PC-3 (cell line): ENCODE measurements around the gene MRPS10. TPM values are rescaled to one million over a fixed set of nuclear protein-coding genes. Genes with fewer than 3 reads are reported as not detected.

Source experiments
- ATAC-seq: fragments of 200-7000 bp; cut with Tn5 transposase; 2 replicates; pipeline ENCODE4 v1.9.1; 2020; ENCODE audit warnings: mild to moderate bottlenecking, moderate library complexity
- BruUV-seq: library from RNA; stranded (reverse); fragments of 400-500 nt; replicated peaks from 2 replicates; lab custom pipeline; 2021; lab: Mats Ljungman, UMichigan
- CTCF ChIA-PET: fragments of 300-600 bp; sonication (Branson Sonifier 250); formaldehyde crosslinking; loops from one replicate; lab custom pipeline; 2022; ENCODE audit warnings: antibody characterized with exemption; lab: Charles Lee
- POLR2A ChIA-PET: fragments of 300-600 bp; sonication (Branson Sonifier 250); formaldehyde crosslinking; loops from one replicate; lab custom pipeline; 2022; ENCODE audit warnings: antibody characterized with exemption; ENCODE audit not compliant: unreplicated experiment; lab: Charles Lee
- DNase-seq: peaks from one replicate; pipeline ENCODE4 v3.0.0-alpha.2; 2015
- H2AFZ ChIP-seq: fragments of 300-600 bp; sonication (generic); 2 replicates; pipeline ENCODE4 v1.6.0; 2016; ENCODE audit warnings: antibody characterized with exemption, low read length
- H3F3A ChIP-seq: fragments of 300-600 bp; sonication (generic); one replicate; pipeline ENCODE4 v1.6.0; 2017; ENCODE audit warnings: antibody characterized with exemption, low read length, control low read depth, mild to moderate bottlenecking; ENCODE audit not compliant: unreplicated experiment
- H3K27ac ChIP-seq: fragments of 300-600 bp; sonication (generic); 2 replicates; pipeline ENCODE4 v1.5.1; 2016; ENCODE audit warnings: mild to moderate bottlenecking, low read length
- H3K27me3 ChIP-seq: fragments of 300-600 bp; sonication (generic); 2 replicates; pipeline ENCODE4 v1.6.1; 2016; ENCODE audit warnings: low read length, mixed read lengths
- H3K36me3 ChIP-seq: fragments of 300-600 bp; sonication (generic); 2 replicates; pipeline ENCODE4 v1.6.1; 2016; ENCODE audit warnings: low read depth, mixed run types, low read length, mixed read lengths
- H3K4me1 ChIP-seq: fragments of 300-600 bp; sonication (generic); 2 replicates; pipeline ENCODE4 v1.5.1; 2016; ENCODE audit warnings: low read length; ENCODE audit not compliant: insufficient read depth
- H3K4me2 ChIP-seq: fragments of 300-600 bp; sonication (generic); 2 replicates; pipeline ENCODE4 v1.6.0; 2016; ENCODE audit warnings: low read length
- H3K4me3 ChIP-seq: fragments of 300-600 bp; sonication (generic); 2 replicates; pipeline ENCODE4 v1.5.1; 2016; ENCODE audit warnings: mild to moderate bottlenecking, low read length, mixed read lengths
- H3K79me2 ChIP-seq: fragments of 300-600 bp; sonication (generic); 2 replicates; pipeline ENCODE4 v1.6.1; 2017; ENCODE audit warnings: low read length, mixed read lengths
- H3K9ac ChIP-seq: fragments of 300-600 bp; sonication (generic); 2 replicates; pipeline ENCODE4 v1.6.0; 2016; ENCODE audit warnings: mild to moderate bottlenecking, low read length
- H3K9me2 ChIP-seq: fragments of 300-600 bp; sonication (generic); replicated peaks from 2 replicates; pipeline ENCODE4 v1.6.1; 2016; ENCODE audit warnings: mixed run types, low read length, mixed read lengths
- H3K9me3 ChIP-seq: fragments of 300-600 bp; sonication (generic); 2 replicates; pipeline ENCODE4 v1.6.1; 2016; ENCODE audit warnings: low read length, mixed read lengths
- H4K20me1 ChIP-seq: fragments of 300-600 bp; sonication (generic); 2 replicates; pipeline ENCODE4 v1.6.1; 2016; ENCODE audit warnings: low read length, mixed read lengths
- CTCF ChIP-seq: fragments of 300-600 bp; sonication (generic); conservative IDR thresholded peaks from 2 replicates; pipeline ENCODE4 v1.5.1; 2017; ENCODE audit warnings: antibody characterized with exemption, low read depth, mild to moderate bottlenecking, low read length
- EZH2 ChIP-seq: fragments of 300-600 bp; sonication (generic); IDR thresholded peaks from one replicate; pipeline ENCODE4 v1.6.1; 2017; ENCODE audit warnings: antibody characterized with exemption, mild to moderate bottlenecking, low read length; ENCODE audit not compliant: unreplicated experiment
- EZH2phosphoT487 ChIP-seq: fragments of 300-600 bp; sonication (generic); IDR thresholded peaks from 2 replicates; pipeline ENCODE4 v1.6.1; 2018; ENCODE audit warnings: mild to moderate bottlenecking, antibody characterized with exemption, low read length, borderline replicate concordance
- intact Hi-C: fragments of 100-400 bp; cut with micrococcal nuclease; formaldehyde crosslinking; loops from 2 replicates; pipeline ENCODE4 v1.9.0; 2023
- total RNA-seq: library from RNA; depleted of rRNA; stranded (reverse); fragments of >200 nt; gene quantifications from 2 replicates; pipeline ENCODE4 v1.2.3, GENCODE V29; 2014

Gene MRPS10
- total RNA-seq, 1 experiment from 2014 or later = 82.1 TPM

- Histone ChIP-seq H3K79me2 (peaks cover 19% of the 10 kb centered on the region), H3K27ac (peak overlapping the region; percentile 98), H3K9me3 (no peaks in the 10 kb centered on the region), H3F3A (peaks cover 12% of the 10 kb centered on the region), H3K36me3 (peaks cover 13% of the 10 kb centered on the region), H3K9me2 (no peaks in the 10 kb centered on the region), H4K20me1 (no peaks in the 10 kb centered on the region), H3K4me1 (peaks cover 47% of the 10 kb centered on the region), H2AFZ (no peak overlapping the region), H3K4me2 (no peak overlapping the region), H3K27me3 (no peaks in the 10 kb centered on the region), H3K9ac (peak overlapping the region; percentile 5; the same call in 1 of the 2 replicates), H3K4me3 (no peak overlapping the region)
- ChIA-PET POLR2A (interaction anchor here (0.5 to 1.0 kb wide), 2 partner anchors 9 to 78 kb away, joined by 3 to 4 read pairs; no protein-coding TSS in a partner anchor), CTCF (interaction anchor here (0.6 to 1.0 kb wide), 6 partner anchors 9 to 1827 kb away, joined by 3 to 8 read pairs (median 3); no protein-coding TSS in a partner anchor)
- TF ChIP-seq EZH2phosphoT487 (no peak), CTCF (peak; percentile 88), EZH2 (no peak)
- intact Hi-C loops = loop anchor here (1.0 to 2.0 kb wide), 4 partner anchors 16 to 220 kb away; partner anchors contain the start of gene TRERF1
- BruUV-seq = no TSS peak
- DNase-seq (peak; percentile 66), ATAC-seq (no peak)
Observed at GRCh38 chr6:42230345-42231321, 13.0 kb upstream of the MRPS10 start.

GRCh38 chr6:42229506-42230119, 12.0 kb upstream of the MRPS10 start:
- no peak for ATAC-seq
- H3K4me1 ChIP-seq = peaks cover 58% of the 10 kb centered on the region
- intact Hi-C loops = loop anchor here (1.0 to 10.0 kb wide), 5 partner anchors 15 to 445 kb away; partner anchors contain the start of genes PRICKLE4, TOMM6 and TRERF1
- no peak for DNase-seq
- H3K27ac ChIP-seq = peak overlapping the region; percentile 98
- H3F3A ChIP-seq = peaks cover 19% of the 10 kb centered on the region
- no TSS peak for BruUV-seq
- H3K9me2 ChIP-seq = no peaks in the 10 kb centered on the region
- no peaks in the 10 kb centered on the region for H3K27me3 ChIP-seq
- TF ChIP-seq CTCF = no peak
- no peak for TF ChIP-seq EZH2phosphoT487
- no peak for TF ChIP-seq EZH2
- H3K4me3 ChIP-seq = no peak overlapping the region
- H3K4me2 ChIP-seq = peak overlapping the region; percentile 8; the same call in 1 of the 2 replicates
- no peak overlapping the region for H2AFZ ChIP-seq
- ChIA-PET POLR2A (interaction anchor here (1.0 kb wide), 1 partner anchor 10 kb away, joined by 4 read pairs; no protein-coding TSS in a partner anchor), CTCF (interaction anchor here (0.6 to 1.0 kb wide), 3 partner anchors 15 to 61 kb away, joined by 3 to 6 read pairs (median 3); no protein-coding TSS in a partner anchor)
- H3K79me2 ChIP-seq = peaks cover 25% of the 10 kb centered on the region
- no peaks in the 10 kb centered on the region for H3K9me3 ChIP-seq
- H3K9ac ChIP-seq = peak overlapping the region; percentile 5; the same call in 1 of the 2 replicates
- no peaks in the 10 kb centered on the region for H4K20me1 ChIP-seq
- peaks cover 11% of the 10 kb centered on the region for H3K36me3 ChIP-seq
